Gastrocnemius medialis (tissue), 4 donors: ENCODE results near the gene CCDC12. TPM values are rescaled to one million over a fixed set of nuclear protein-coding genes. Genes with fewer than 3 reads are reported as not detected.
A peak's percentile ranks its signal among the peaks of the same experiment; 100 is the strongest.

Experiments used
- ATAC-seq, 2 donors: fragments of 150-250 bp; one replicate each; pipeline ENCODE4 v1.9.1; 2016
- DNase-seq, 2 donors: peaks; one replicate each; pipeline ENCODE4 v3.0.0-alpha.2; 2019
- H3K27ac ChIP-seq, 4 donors: fragments of 200-600 bp; sonication (generic); 1 replicate in 1 of 4; 2 replicates in 3 of 4; pipeline ENCODE4 v1.5.1; 2016 to 2018; ENCODE audit warnings: mild to moderate bottlenecking in 2 of 4, moderate library complexity in 1 of 4
- H3K27me3 ChIP-seq, 3 donors: fragments of 200-600 bp; sonication (generic) in 2 of 3; 1 replicate in 1 of 3; 2 replicates in 2 of 3; pipeline versions ENCODE4 v1.5.1 to v1.6.0; 2016 to 2019; ENCODE audit warnings: mild to moderate bottlenecking in 1 of 3, moderate library complexity in 1 of 3
- H3K36me3 ChIP-seq, 2 donors: fragments of 200-600 bp; sonication (generic) in 1 of 2; one replicate each; pipeline ENCODE4 v1.5.1; 2017 to 2018
- H3K4me1 ChIP-seq, 2 donors: fragments of 200-600 bp; sonication (generic) in 1 of 2; one replicate each; pipeline ENCODE4 v1.5.1; 2016 to 2017; ENCODE audit warnings: mild to moderate bottlenecking in 2 of 2
- H3K4me3 ChIP-seq, 4 donors: fragments of 200-600 bp; sonication (generic) in 3 of 4; 1 replicate in 1 of 4; 2 replicates in 3 of 4; pipeline ENCODE4 v1.5.1; 2016 to 2019; ENCODE audit warnings: mild to moderate bottlenecking in 2 of 4
- H3K9me3 ChIP-seq, 3 donors: fragments of 200-600 bp; sonication (generic) in 2 of 3; 1 replicate in 1 of 3; 2 replicates in 2 of 3; pipeline ENCODE4 v1.5.1; 2016 to 2019
- POLR2A ChIP-seq, 2 donors: fragments of 450-650 bp; IDR thresholded peaks; one replicate each; pipeline ENCODE4 v1.6.1; 2017; ENCODE audit warnings: antibody characterized with exemption in 2 of 2, mild to moderate bottlenecking in 2 of 2, moderate library complexity in 2 of 2
- in situ Hi-C, 4 donors: fragments of 200-750 bp; cut with MboI; loops; one replicate each; pipeline versions ENCODE4 v1.15.0 to v1.8.0; 2017; ENCODE audit warnings: low sequenced_read_pairs in 4 of 4
- intact Hi-C: fragments of 100-400 bp; cut with DNase I; formaldehyde crosslinking; loops from one replicate; pipeline ENCODE4 v1.15.1; 2023; ENCODE audit warnings: low total_unique reads
- total RNA-seq, 4 donors: library from RNA; depleted of rRNA; stranded (reverse); fragments of >200 nt; gene quantifications; one replicate each; pipeline versions ENCODE4 v1.1.0 to v1.2.3, GENCODE V29; 2016
- TF ChIP-seq, protein P1 (sequence below), 5 experiments: fragments of 450-650 bp in 3 of 5; fragments of 200-600 bp in 2 of 5; sonication (generic) in 2 of 5; IDR thresholded peaks in 4 of 5; conservative IDR thresholded peaks in 1 of 5; 1 replicate in 4 of 5; 2 replicates in 1 of 5; pipeline ENCODE4 v1.5.1; 2016 to 2019; ENCODE audit warnings: antibody characterized with exemption in 5 of 5, mild to moderate bottlenecking in 3 of 5, moderate library complexity in 3 of 5

The CCDC12 gene
- total RNA-seq, 4 donors from 2014 or later = 24.6 to 32.0 (median 29.0) TPM

DNA sequence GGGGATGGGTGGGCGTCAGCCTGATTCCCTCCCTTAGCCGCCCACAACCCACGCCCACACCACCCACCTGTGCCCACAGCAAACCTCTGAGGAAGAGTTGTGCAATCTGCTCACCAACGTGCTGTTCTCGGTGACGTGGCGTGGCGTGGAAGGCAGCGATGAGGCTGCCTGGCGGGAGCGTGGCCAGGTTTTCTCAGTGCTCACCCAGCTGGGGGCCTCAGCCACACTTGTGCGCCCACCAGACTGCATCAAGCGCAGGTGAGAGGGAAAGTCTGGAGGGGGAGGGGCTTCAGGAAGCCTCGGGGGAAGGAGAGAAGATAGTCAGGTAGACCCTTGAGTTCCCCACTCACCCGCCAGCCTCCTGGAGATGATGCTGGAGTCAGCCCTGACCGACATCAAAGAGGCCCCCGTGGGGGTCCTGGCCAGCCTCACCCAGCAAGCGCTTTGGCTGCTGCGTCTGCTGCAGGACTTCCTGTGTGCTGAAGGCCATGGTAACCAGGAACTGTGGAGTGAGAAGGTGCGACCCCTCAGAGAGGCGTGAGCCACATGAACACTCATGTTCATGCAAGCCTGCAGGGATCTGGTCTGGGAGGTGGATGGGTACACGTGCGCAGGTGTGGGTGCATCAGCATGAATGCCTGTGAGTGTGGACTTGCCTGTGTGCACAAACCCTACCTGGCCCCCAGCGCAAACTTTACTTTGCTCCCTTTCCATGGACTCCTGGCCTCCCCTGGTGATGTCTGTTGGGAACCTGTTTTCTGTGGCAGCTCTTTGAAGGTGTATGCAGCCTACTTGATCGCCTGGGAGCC is 24.6 kb upstream of the CCDC12 start:
- TF ChIP-seq POLR2A (IDR thresholded peaks at IDR 0.05) = no peak
- TF ChIP-seq, protein P1, sequence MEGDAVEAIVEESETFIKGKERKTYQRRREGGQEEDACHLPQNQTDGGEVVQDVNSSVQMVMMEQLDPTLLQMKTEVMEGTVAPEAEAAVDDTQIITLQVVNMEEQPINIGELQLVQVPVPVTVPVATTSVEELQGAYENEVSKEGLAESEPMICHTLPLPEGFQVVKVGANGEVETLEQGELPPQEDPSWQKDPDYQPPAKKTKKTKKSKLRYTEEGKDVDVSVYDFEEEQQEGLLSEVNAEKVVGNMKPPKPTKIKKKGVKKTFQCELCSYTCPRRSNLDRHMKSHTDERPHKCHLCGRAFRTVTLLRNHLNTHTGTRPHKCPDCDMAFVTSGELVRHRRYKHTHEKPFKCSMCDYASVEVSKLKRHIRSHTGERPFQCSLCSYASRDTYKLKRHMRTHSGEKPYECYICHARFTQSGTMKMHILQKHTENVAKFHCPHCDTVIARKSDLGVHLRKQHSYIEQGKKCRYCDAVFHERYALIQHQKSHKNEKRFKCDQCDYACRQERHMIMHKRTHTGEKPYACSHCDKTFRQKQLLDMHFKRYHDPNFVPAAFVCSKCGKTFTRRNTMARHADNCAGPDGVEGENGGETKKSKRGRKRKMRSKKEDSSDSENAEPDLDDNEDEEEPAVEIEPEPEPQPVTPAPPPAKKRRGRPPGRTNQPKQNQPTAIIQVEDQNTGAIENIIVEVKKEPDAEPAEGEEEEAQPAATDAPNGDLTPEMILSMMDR (IDR thresholded peaks at IDR 0.05 in 4 of 5, conservative IDR thresholded peaks at IDR 0.05 in 1 of 5) = no peak
- intact Hi-C loops = no loop called here
- DNase-seq = no peak

DNA sequence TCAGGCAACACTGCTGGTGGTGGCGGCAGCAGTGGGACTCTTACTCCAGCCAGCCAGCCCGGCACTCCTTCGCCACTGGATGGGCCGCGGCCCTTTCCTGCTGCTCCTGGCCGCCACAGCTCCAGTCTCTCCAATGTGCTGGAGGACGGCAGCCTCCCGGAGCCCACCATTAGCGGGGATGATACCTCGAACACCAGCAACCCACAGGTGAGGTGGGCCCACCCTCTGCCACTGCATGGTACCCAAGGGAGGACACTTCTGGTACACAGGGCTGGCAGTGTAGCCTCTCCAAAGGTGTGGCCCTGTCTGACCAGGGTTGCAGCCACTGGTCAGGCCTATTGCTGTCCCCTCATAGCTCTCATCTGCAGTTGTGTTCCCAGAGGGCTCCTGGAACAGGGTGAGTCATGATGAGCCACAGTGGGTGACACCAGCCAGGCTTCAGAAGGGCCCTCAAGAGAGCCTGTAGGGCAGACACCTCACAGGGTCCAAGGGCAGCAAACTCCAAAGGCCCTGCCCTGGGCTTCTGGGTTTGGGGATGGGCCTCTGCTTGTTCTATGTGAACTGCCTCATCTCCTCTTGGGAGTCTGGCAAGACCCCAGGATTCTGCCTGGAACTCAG is 23.8 kb upstream of the CCDC12 start:
- Histone ChIP-seq H3K4me3 (no peak overlapping the region), H3K36me3 (peaks cover 0 to 29% of the 10 kb centered on the region in 2 donors), H3K27me3 (no peaks in the 10 kb centered on the region), H3K4me1 (no peaks in the 10 kb centered on the region), H3K9me3 (no peaks in the 10 kb centered on the region), H3K27ac (no peak overlapping the region)
- no peak for DNase-seq
- no peak for ATAC-seq
- in situ Hi-C loops (loop anchor here in 1 of 4 donors (25.0 kb wide), 1 partner anchor 313 kb away; the partner anchor contains the start of gene ALS2CL), intact Hi-C loops (no loop called here)
- TF ChIP-seq, protein P1 (IDR thresholded peaks at IDR 0.05 in 4 of 5, conservative IDR thresholded peaks at IDR 0.05 in 1 of 5) = no peak
- TF ChIP-seq POLR2A (IDR thresholded peaks at IDR 0.05) = no peak

More for the DNA sequence above, 24.6 kb upstream of the CCDC12 start:
- H3K4me1 ChIP-seq = no peaks in the 10 kb centered on the region
- ATAC-seq = no peak
- H3K27ac ChIP-seq = no peak overlapping the region
- peaks cover 0 to 29% of the 10 kb centered on the region in 2 donors for H3K36me3 ChIP-seq
- H3K4me3 ChIP-seq = no peak overlapping the region
- H3K9me3 ChIP-seq = no peaks in the 10 kb centered on the region
- in situ Hi-C loops = loop anchor here in 1 of 4 donors (25.0 kb wide), 1 partner anchor 314 kb away; the partner anchor contains the start of gene ALS2CL
- H3K27me3 ChIP-seq = no peaks in the 10 kb centered on the region

DNA sequence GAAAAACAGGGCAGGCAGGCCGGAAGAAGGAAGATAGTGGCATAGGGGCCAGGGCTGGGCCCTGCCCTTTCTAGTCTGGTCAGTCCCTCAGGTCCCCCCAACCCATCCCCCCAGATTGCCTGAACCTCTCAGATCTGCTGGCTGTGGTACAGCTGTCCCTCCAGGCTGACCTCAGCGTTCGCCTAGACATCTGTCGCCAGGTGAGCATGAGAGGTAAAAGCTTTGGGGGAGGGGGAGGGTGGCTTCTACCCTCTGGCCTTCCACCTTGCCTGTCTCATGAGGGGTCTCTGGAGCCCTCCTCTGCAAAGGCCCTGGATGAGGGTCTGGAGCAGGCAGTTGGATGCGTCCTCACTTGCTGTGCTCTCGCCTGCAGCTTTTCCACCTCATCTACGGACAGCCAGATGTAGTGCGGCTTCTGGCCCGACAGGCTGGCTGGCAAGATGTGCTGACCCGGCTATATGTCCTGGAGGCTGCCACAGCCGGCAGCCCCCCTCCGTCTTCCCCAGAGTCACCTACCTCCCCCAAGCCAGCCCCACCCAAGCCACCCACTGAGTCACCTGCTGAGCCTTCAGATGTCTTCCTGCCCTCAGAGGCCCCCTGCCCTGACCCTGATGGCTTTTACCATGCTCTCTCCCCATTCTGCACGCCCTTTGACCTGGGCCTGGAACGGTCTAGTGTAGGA is 23.1 kb upstream of the CCDC12 start:
- Histone ChIP-seq H3K9me3 (no peaks in the 10 kb centered on the region), H3K36me3 (peaks cover 0 to 32% of the 10 kb centered on the region in 2 donors), H3K27me3 (no peaks in the 10 kb centered on the region), H3K27ac (no peak overlapping the region), H3K4me3 (no peak overlapping the region), H3K4me1 (no peaks in the 10 kb centered on the region)
- in situ Hi-C loops = loop anchor here in 1 of 4 donors (25.0 kb wide), 1 partner anchor 312 kb away; the partner anchor contains the start of gene ALS2CL
- ATAC-seq = no peak
- intact Hi-C loops = loop anchor here (5.0 kb wide), 1 partner anchor 292 kb away; no protein-coding TSS in a partner anchor
- TF ChIP-seq POLR2A (IDR thresholded peaks at IDR 0.05) = no peak
- TF ChIP-seq, protein P1 (IDR thresholded peaks at IDR 0.05 in 4 of 5, conservative IDR thresholded peaks at IDR 0.05 in 1 of 5) = no peak
- no peak for DNase-seq

GRCh38 chr3:46998852-46999515 is 22.4 kb upstream of the CCDC12 start:
- H3K9me3 ChIP-seq = no peaks in the 10 kb centered on the region
- intact Hi-C loops = loop anchor here (1.0 to 5.0 kb wide), 2 partner anchors 76 to 292 kb away; no protein-coding TSS in a partner anchor
- no peaks in the 10 kb centered on the region for H3K4me1 ChIP-seq
- ATAC-seq = no peak
- peaks cover 0 to 32% of the 10 kb centered on the region in 2 donors for H3K36me3 ChIP-seq
- H3K4me3 ChIP-seq = no peak overlapping the region
- H3K27me3 ChIP-seq = no peaks in the 10 kb centered on the region
- TF ChIP-seq POLR2A (IDR thresholded peaks at IDR 0.05) = no peak
- TF ChIP-seq, protein P1 (IDR thresholded peaks at IDR 0.05 in 4 of 5, conservative IDR thresholded peaks at IDR 0.05 in 1 of 5) = peak in 1 of 5 experiments; percentile 6
- in situ Hi-C loops = no loop called here
- no peak overlapping the region for H3K27ac ChIP-seq
- DNase-seq = no peak
